IMR-90 (cell line): ENCODE data around the gene ZNF524. TPM values are rescaled to one million over a fixed set of nuclear protein-coding genes. Genes with fewer than 3 reads are reported as not detected.

Experiments
- ATAC-seq: fragments of 200-7000 bp; cut with Tn5 transposase; 2 replicates; pipeline ENCODE4 v1.9.1; 2020; ENCODE audit warnings: low read depth, mild to moderate bottlenecking, moderate library complexity
- BruUV-seq: library from RNA; stranded (reverse); fragments of 400-500 nt; replicated peaks from 2 replicates; lab custom pipeline; 2021; lab: Mats Ljungman, UMichigan
- CTCF ChIA-PET: fragments of 300-600 bp; formaldehyde crosslinking; extraction: SDS; loops from one replicate; lab custom pipeline; 2021; ENCODE audit warnings: antibody characterized with exemption; lab: Yijun Ruan, JAX
- POLR2A ChIA-PET: fragments of 300-600 bp; sonication (Branson Sonifier 250); formaldehyde crosslinking; loops from one replicate; lab custom pipeline; 2022; ENCODE audit warnings: antibody characterized with exemption; ENCODE audit not compliant: unreplicated experiment; lab: Charles Lee
- DNase-seq: peaks from one replicate; pipeline ENCODE4 v3.0.0; 2013
- H2AFZ ChIP-seq: replicated peaks from 2 replicates; pipeline ENCODE3; 2013; ENCODE audit warnings: low read length, mild to moderate bottlenecking; ENCODE audit not compliant: poor library complexity
- H2AK5ac ChIP-seq: 2 replicates; pipeline ENCODE4 v1.6.1; 2013; ENCODE audit warnings: low read depth, low read length, inconsistent platforms
- H2AK9ac ChIP-seq: replicated peaks from 2 replicates; pipeline ENCODE3; 2013; ENCODE audit warnings: mild to moderate bottlenecking, low read depth, low read length, moderate library complexity; ENCODE audit not compliant: poor library complexity
- H2BK120ac ChIP-seq: 2 replicates; pipeline ENCODE4 v1.6.1; 2013; ENCODE audit warnings: low read depth, low read length, inconsistent platforms
- H2BK15ac ChIP-seq: 3 replicates; pipeline ENCODE4 v1.6.1; 2013; ENCODE audit warnings: low read depth, low read length, inconsistent platforms
- H2BK20ac ChIP-seq: 2 replicates; pipeline ENCODE4 v1.6.1; 2013; ENCODE audit warnings: low read depth, mild to moderate bottlenecking, inconsistent platforms, low read length, moderate library complexity
- H2BK5ac ChIP-seq: 2 replicates; pipeline ENCODE4 v1.6.1; 2013; ENCODE audit warnings: mild to moderate bottlenecking, low read depth, low read length, inconsistent platforms; ENCODE audit not compliant: poor library complexity, severe bottlenecking
- H3K14ac ChIP-seq: replicated peaks from 2 replicates; pipeline ENCODE4 v1.6.1; 2013; ENCODE audit warnings: low read depth, low read length, inconsistent platforms
- H3K18ac ChIP-seq: 2 replicates; pipeline ENCODE4 v1.6.1; 2013; ENCODE audit warnings: low read depth, low read length, control low read depth
- H3K23ac ChIP-seq: 2 replicates; pipeline ENCODE4 v1.6.1; 2013; ENCODE audit warnings: low read depth, low read length, inconsistent platforms
- H3K27ac ChIP-seq: 2 replicates; pipeline ENCODE4 v1.5.1; 2013; ENCODE audit warnings: mild to moderate bottlenecking, control low read depth, low read length; ENCODE audit not compliant: insufficient read depth
- H3K27me3 ChIP-seq: 2 replicates; pipeline ENCODE4 v1.6.1; 2013; ENCODE audit warnings: low read length; ENCODE audit not compliant: control insufficient read depth, insufficient read depth
- H3K36me3 ChIP-seq: 2 replicates; pipeline ENCODE4 v1.6.1; 2013; ENCODE audit warnings: low read length, mixed read lengths; ENCODE audit not compliant: control insufficient read depth, insufficient read depth
- H3K4ac ChIP-seq: 2 replicates; pipeline ENCODE4 v1.6.1; 2013; ENCODE audit warnings: low read depth, low read length, inconsistent platforms
- H3K4me1 ChIP-seq: 2 replicates; pipeline ENCODE4 v1.6.1; 2013; ENCODE audit warnings: low read length, mixed read lengths; ENCODE audit not compliant: control insufficient read depth, insufficient read depth
- H3K4me2 ChIP-seq: 2 replicates; pipeline ENCODE4 v1.6.1; 2013; ENCODE audit warnings: low read depth, mild to moderate bottlenecking, control low read depth, low read length, moderate library complexity
- H3K4me3 ChIP-seq: 2 replicates; pipeline ENCODE4 v1.5.1; 2013; ENCODE audit warnings: low read depth, mild to moderate bottlenecking, control low read depth, low read length, moderate library complexity; ENCODE audit not compliant: insufficient read depth
- H3K56ac ChIP-seq: 2 replicates; pipeline ENCODE4 v1.6.1; 2013; ENCODE audit warnings: low read length, inconsistent platforms; ENCODE audit not compliant: insufficient read depth; ENCODE audit errors: extremely low read depth
- H3K79me1 ChIP-seq, 2 experiments: 2 replicates each; pipeline ENCODE4 v1.6.1; 2013; ENCODE audit warnings: low read length in 2 of 2, inconsistent platforms in 1 of 2, low read depth in 1 of 2
- H3K9ac ChIP-seq: 2 replicates; pipeline ENCODE4 v1.6.1; 2013; ENCODE audit warnings: low read depth, low read length, control low read depth
- H3K9me1 ChIP-seq: 2 replicates; pipeline ENCODE4 v1.6.1; 2013; ENCODE audit warnings: low read length, inconsistent platforms; ENCODE audit not compliant: insufficient read depth
- H3K9me3 ChIP-seq: 2 replicates; pipeline ENCODE4 v1.6.1; 2013; ENCODE audit warnings: low read length; ENCODE audit not compliant: control insufficient read depth, insufficient read depth
- H4K20me1 ChIP-seq: 2 replicates; pipeline ENCODE4 v1.6.1; 2013; ENCODE audit warnings: low read length, inconsistent platforms; ENCODE audit not compliant: insufficient read depth
- H4K5ac ChIP-seq: 2 replicates; pipeline ENCODE4 v1.6.1; 2013; ENCODE audit warnings: mild to moderate bottlenecking, low read depth, low read length, control low read depth
- H4K8ac ChIP-seq, 2 experiments: 2 replicates each; pipeline ENCODE4 v1.6.1; 2013; ENCODE audit warnings: low read depth in 2 of 2, low read length in 2 of 2, control low read depth in 1 of 2, inconsistent platforms in 1 of 2
- H4K91ac ChIP-seq: 2 replicates; pipeline ENCODE4 v1.6.1; 2013; ENCODE audit warnings: low read depth, low read length, inconsistent platforms; ENCODE audit not compliant: insufficient read depth
- MAFK ChIP-seq: IDR thresholded peaks from 2 replicates; pipeline ENCODE4 v1.6.1; 2012; ENCODE audit warnings: low read depth, low read length, improper control_type of control experiment
- MXI1 ChIP-seq: IDR thresholded peaks from 2 replicates; pipeline ENCODE4 v1.6.1; 2012; ENCODE audit warnings: low read depth, mild to moderate bottlenecking, low read length, moderate library complexity, borderline replicate concordance
- SMC3 ChIP-seq: fragments of 150-350 bp; IDR thresholded peaks from 2 replicates; pipeline ENCODE4 v1.6.1; 2016; ENCODE audit warnings: low read depth, mild to moderate bottlenecking, antibody characterized with exemption, low read length, moderate library complexity
- WGBS, 2 experiments: methylation state at CpG; one replicate each; pipeline versions ENCODE4 v1.1.5 to v1.1.7; 2013; ENCODE audit warnings: missing lambda C conversion rate in 2 of 2; ENCODE audit not compliant: insufficient read length in 1 of 2; ENCODE audit errors: extremely low coverage in 2 of 2; 5-methylcytosine and 5-hydroxymethylcytosine counted together
- dilution Hi-C: fragments of 300-500 bp; cut with HindIII; formaldehyde crosslinking; loops from one replicate; pipeline ENCODE4 v1.14.3; 2018; ENCODE audit warnings: low sequenced_read_pairs; ENCODE audit not compliant: unreplicated experiment
- in situ Hi-C: fragments of 300-500 bp; cut with MboI; formaldehyde crosslinking; loops from 3 replicates; pipeline ENCODE4 v1.14.3; 2019; ENCODE audit warnings: low sequenced_read_pairs, inconsistent platforms, mixed read lengths
- intact Hi-C: fragments of 100-400 bp; cut with micrococcal nuclease; formaldehyde crosslinking; loops from 2 replicates; pipeline ENCODE4 v1.10.0; 2022
- polyA plus RNA-seq, 3 experiments: library from polyadenylated mRNA; depleted of rRNA; stranded (reverse); fragments of >200 nt; gene quantifications; 2 replicates each; pipeline ENCODE4 v1.2.3, GENCODE V29; 2012; ENCODE audit warnings: low replicate concordance in 1 of 3
- total RNA-seq: library from RNA; depleted of rRNA; stranded (reverse); fragments of >200 nt; gene quantifications from 2 replicates; pipeline ENCODE4 v1.2.3, GENCODE V29; 2012

Gene ZNF524
- total and polyA plus RNA-seq, 2 of the 4 experiments (the other 2 are of a cell fraction), result 2.3 to 6.6 TPM

- Histone ChIP-seq H3K9ac (no peak overlapping the region), H4K91ac (no peak overlapping the region), H3K4me1 (peaks cover 10% of the 10 kb centered on the region), H3K18ac (no peak overlapping the region), H3K9me1 (peaks cover 3% of the 10 kb centered on the region), H2AFZ (no peak overlapping the region), H2AK9ac (no peak overlapping the region), H2BK20ac (no peak overlapping the region), H4K20me1 (no peaks in the 10 kb centered on the region), H4K5ac (no peak overlapping the region), H3K4me2 (no peak overlapping the region), H3K4me3 (no peak overlapping the region), H3K27ac (no peak overlapping the region), H2BK120ac (no peak overlapping the region), H3K36me3 (peaks cover 25% of the 10 kb centered on the region), H3K23ac (no peak overlapping the region), H2AK5ac (no peak overlapping the region), H3K27me3 (no peaks in the 10 kb centered on the region), H2BK5ac (no peak overlapping the region), H3K14ac (no peak overlapping the region), H2BK15ac (no peak overlapping the region), H3K9me3 (no peaks in the 10 kb centered on the region), H4K8ac (no peak overlapping the region), H3K79me1 (no peaks in the 10 kb centered on the region; a peak in 1 of 4 replicates), H3K4ac (no peak overlapping the region), H3K56ac (no peak overlapping the region)
- WGBS, 2 experiments, result 55% methylated on average over 2 of the region's 7 CpGs; no CpG with 5 or more reads in 1 of the 2 experiments
- TF ChIP-seq SMC3 (no peak), MAFK (no peak), MXI1 (no peak)
- BruUV-seq, result no TSS peak
- POLR2A ChIA-PET, result no interaction called here
- ATAC-seq, result no peak
- dilution Hi-C loops (no loop called here), intact Hi-C loops (no loop called here), in situ Hi-C loops (no loop called here)
- DNase-seq, result no peak
- CTCF ChIA-PET, result no interaction called here
These were observed 10.0 kb upstream of the ZNF524 start for GRCh38 chr19:55590109-55590508.
